Central memory CD8-positive, alpha-beta T cell (primary cell): ENCODE measurements around the gene CTTNBP2.

ENCODE experiments used
- ATAC-seq: fragments of 150-1000 bp; cut with Tn5 transposase; replicated peaks from 2 replicates; pipeline ENCODE4 v1.10.0; 2022; ENCODE audit warnings: mild to moderate bottlenecking, moderate FRiP score, moderate number of reproducible peaks; ENCODE audit not compliant: poor library complexity, severe bottlenecking; ENCODE audit errors: extremely low read depth
- DNase-seq, 2 donors: peaks; one replicate each; pipeline ENCODE4 v3.0.0; 2021; ENCODE audit warnings: low spot score in 2 of 2
- H3K27ac Mint-ChIP-seq: one replicate; pipeline ENCODE4 v1.8.0; 2022; ENCODE audit warnings: low read depth, mild to moderate bottlenecking, moderate library complexity, mixed read lengths
- H3K27me3 Mint-ChIP-seq: one replicate; pipeline ENCODE4 v1.8.0; 2022; ENCODE audit warnings: mixed read lengths
- H3K36me3 Mint-ChIP-seq: one replicate; pipeline ENCODE4 v1.8.0; 2022; ENCODE audit warnings: mild to moderate bottlenecking, moderate library complexity, mixed read lengths; ENCODE audit not compliant: insufficient read depth
- H3K4me1 Mint-ChIP-seq: one replicate; pipeline ENCODE4 v1.8.0; 2022; ENCODE audit warnings: mixed read lengths
- H3K4me3 Mint-ChIP-seq: one replicate; pipeline ENCODE4 v1.8.0; 2022; ENCODE audit warnings: mild to moderate bottlenecking, moderate library complexity, mixed read lengths
- H3K9me3 Mint-ChIP-seq: one replicate; pipeline ENCODE4 v1.8.0; 2022; ENCODE audit warnings: mixed read lengths

The CTTNBP2 gene

GRCh38 chr7:117706210-117706609 lies 167.0 kb downstream of the CTTNBP2 start:
- Mint-ChIP-seq H3K9me3 (peaks cover 6% of the 10 kb centered on the region), H3K4me1 (no peaks in the 10 kb centered on the region), H3K27ac (no peak overlapping the region), H3K4me3 (no peak overlapping the region), H3K27me3 (peaks cover 9% of the 10 kb centered on the region), H3K36me3 (peaks cover 2% of the 10 kb centered on the region)
- no peak for DNase-seq
- ATAC-seq, result no peak

GRCh38 chr7:117705630-117706029 lies 167.6 kb downstream of the CTTNBP2 start:
- Mint-ChIP-seq H3K4me3 (no peak overlapping the region), H3K27ac (no peak overlapping the region), H3K9me3 (peaks cover 12% of the 10 kb centered on the region), H3K4me1 (no peaks in the 10 kb centered on the region), H3K36me3 (peaks cover 2% of the 10 kb centered on the region), H3K27me3 (peaks cover 9% of the 10 kb centered on the region)
- ATAC-seq (no peak), DNase-seq (no peak)

GRCh38 chr7:117704063-117704462 lies 169.2 kb downstream of the CTTNBP2 start:
- ATAC-seq (no peak), DNase-seq (no peak)
- peaks cover 16% of the 10 kb centered on the region for H3K9me3 Mint-ChIP-seq
- no peaks in the 10 kb centered on the region for H3K4me1 Mint-ChIP-seq
- no peak overlapping the region for H3K27ac Mint-ChIP-seq
- H3K4me3 Mint-ChIP-seq, result no peak overlapping the region
- H3K36me3 Mint-ChIP-seq, result peaks cover 2% of the 10 kb centered on the region
- H3K27me3 Mint-ChIP-seq, result peaks cover 9% of the 10 kb centered on the region

GRCh38 chr7:117698018-117698417 lies 175.2 kb downstream of the CTTNBP2 start:
- Mint-ChIP-seq H3K4me3 (no peak overlapping the region), H3K27ac (no peak overlapping the region), H3K4me1 (no peaks in the 10 kb centered on the region), H3K9me3 (peaks cover 14% of the 10 kb centered on the region), H3K27me3 (no peaks in the 10 kb centered on the region), H3K36me3 (no peaks in the 10 kb centered on the region)
- no peak for DNase-seq
- ATAC-seq, result no peak

GRCh38 chr7:117692338-117692737 lies 180.9 kb downstream of the CTTNBP2 start:
- H3K27me3 Mint-ChIP-seq, result no peaks in the 10 kb centered on the region
- DNase-seq, result no peak
- H3K9me3 Mint-ChIP-seq, result peaks cover 17% of the 10 kb centered on the region
- H3K4me3 Mint-ChIP-seq, result no peak overlapping the region
- H3K4me1 Mint-ChIP-seq, result no peaks in the 10 kb centered on the region
- no peak overlapping the region for H3K27ac Mint-ChIP-seq
- no peak for ATAC-seq
- no peaks in the 10 kb centered on the region for H3K36me3 Mint-ChIP-seq

- Mint-ChIP-seq H3K4me3 (no peak overlapping the region), H3K9me3 (peaks cover 17% of the 10 kb centered on the region), H3K27ac (no peak overlapping the region), H3K36me3 (no peaks in the 10 kb centered on the region), H3K4me1 (no peaks in the 10 kb centered on the region), H3K27me3 (no peaks in the 10 kb centered on the region)
- ATAC-seq, result no peak
- DNase-seq, result no peak
These were observed 183.1 kb downstream of the CTTNBP2 start for GRCh38 chr7:117690147-117690546.

- no peak overlapping the region for H3K4me3 Mint-ChIP-seq
- ATAC-seq (no peak), DNase-seq (no peak)
- H3K9me3 Mint-ChIP-seq, result peaks cover 17% of the 10 kb centered on the region
- H3K27ac Mint-ChIP-seq, result no peak overlapping the region
- H3K4me1 Mint-ChIP-seq, result no peaks in the 10 kb centered on the region
- H3K36me3 Mint-ChIP-seq, result no peaks in the 10 kb centered on the region
- no peaks in the 10 kb centered on the region for H3K27me3 Mint-ChIP-seq
These were observed 183.8 kb downstream of the CTTNBP2 start for GRCh38 chr7:117689406-117689805.

GRCh38 chr7:117688126-117688525 lies 185.1 kb downstream of the CTTNBP2 start:
- Mint-ChIP-seq H3K9me3 (peaks cover 13% of the 10 kb centered on the region), H3K27me3 (no peaks in the 10 kb centered on the region), H3K27ac (no peak overlapping the region), H3K4me3 (no peak overlapping the region), H3K36me3 (no peaks in the 10 kb centered on the region), H3K4me1 (no peaks in the 10 kb centered on the region)
- DNase-seq (no peak), ATAC-seq (no peak)

- peaks cover 13% of the 10 kb centered on the region for H3K9me3 Mint-ChIP-seq
- no peak overlapping the region for H3K27ac Mint-ChIP-seq
- no peaks in the 10 kb centered on the region for H3K27me3 Mint-ChIP-seq
- no peaks in the 10 kb centered on the region for H3K36me3 Mint-ChIP-seq
- no peak overlapping the region for H3K4me3 Mint-ChIP-seq
- no peaks in the 10 kb centered on the region for H3K4me1 Mint-ChIP-seq
- DNase-seq (no peak), ATAC-seq (no peak)
These were observed 186.8 kb downstream of the CTTNBP2 start for GRCh38 chr7:117686311-117686935.

- H3K9me3 Mint-ChIP-seq, result peaks cover 13% of the 10 kb centered on the region
- no peak for DNase-seq
- H3K27ac Mint-ChIP-seq, result no peak overlapping the region
- ATAC-seq, result no peak
- H3K27me3 Mint-ChIP-seq, result no peaks in the 10 kb centered on the region
- no peaks in the 10 kb centered on the region for H3K36me3 Mint-ChIP-seq
- H3K4me1 Mint-ChIP-seq, result no peaks in the 10 kb centered on the region
- no peak overlapping the region for H3K4me3 Mint-ChIP-seq
These were observed 187.4 kb downstream of the CTTNBP2 start for GRCh38 chr7:117685795-117686194.

- H3K36me3 Mint-ChIP-seq, result no peaks in the 10 kb centered on the region
- H3K27ac Mint-ChIP-seq, result no peak overlapping the region
- DNase-seq, result no peak
- H3K27me3 Mint-ChIP-seq, result no peaks in the 10 kb centered on the region
- no peaks in the 10 kb centered on the region for H3K4me1 Mint-ChIP-seq
- H3K9me3 Mint-ChIP-seq, result no peaks in the 10 kb centered on the region
- no peak overlapping the region for H3K4me3 Mint-ChIP-seq
- ATAC-seq, result no peak
These were observed 189.6 kb downstream of the CTTNBP2 start for GRCh38 chr7:117683430-117684175.

GRCh38 chr7:117682681-117683385 lies 190.4 kb downstream of the CTTNBP2 start:
- ATAC-seq, result no peak
- Mint-ChIP-seq H3K27ac (no peak overlapping the region), H3K27me3 (no peaks in the 10 kb centered on the region), H3K9me3 (no peaks in the 10 kb centered on the region), H3K4me3 (no peak overlapping the region), H3K36me3 (no peaks in the 10 kb centered on the region), H3K4me1 (no peaks in the 10 kb centered on the region)
- no peak for DNase-seq

- ATAC-seq, result no peak
These were observed 194.1 kb downstream of the CTTNBP2 start for GRCh38 chr7:117679120-117679519.

More at GRCh38 chr7:117679120-117679519, 194.1 kb downstream of the CTTNBP2 start:
- no peak overlapping the region for H3K4me3 Mint-ChIP-seq
- no peaks in the 10 kb centered on the region for H3K4me1 Mint-ChIP-seq
- H3K9me3 Mint-ChIP-seq, result no peaks in the 10 kb centered on the region
- no peak overlapping the region for H3K27ac Mint-ChIP-seq
- DNase-seq, result no peak
- no peaks in the 10 kb centered on the region for H3K36me3 Mint-ChIP-seq
- H3K27me3 Mint-ChIP-seq, result no peaks in the 10 kb centered on the region
